HEK293 (cell line): ENCODE results near the gene GP2.

Source experiments
- CTCF ChIA-PET: fragments of 350-600 bp; formaldehyde crosslinking; extraction: SDS; loops from one replicate; lab custom pipeline; 2021; ENCODE audit warnings: antibody characterized with exemption; lab: Yijun Ruan, JAX
- POLR2A ChIA-PET: fragments of 300-600 bp; formaldehyde crosslinking; extraction: SDS; loops from one replicate; lab custom pipeline; 2020; ENCODE audit warnings: antibody characterized with exemption, inconsistent platforms; lab: Yijun Ruan, JAX
- H3K27ac ChIP-seq: fragments of 200-500 bp; sonication (Bioruptor generic); 2 replicates; pipeline ENCODE4 v1.5.1; 2014; ENCODE audit warnings: low read depth, low read length, control low read depth, inconsistent platforms; ENCODE audit errors: extremely low read depth
- H3K36me3 ChIP-seq, 2 experiments: fragments of 200-500 bp in 1 of 2; sonication (Bioruptor generic) in 1 of 2; 1 replicate in 1 of 2; 2 replicates in 1 of 2; pipeline ENCODE4 v1.5.1; 2014 to 2017; ENCODE audit warnings: inconsistent platforms in 2 of 2, low read length in 2 of 2; ENCODE audit not compliant: control insufficient read depth in 2 of 2, insufficient read depth in 1 of 2
- H3K4me1 ChIP-seq: fragments of 200-500 bp; sonication (Bioruptor generic); 2 replicates; pipeline ENCODE4 v1.5.1; 2014; ENCODE audit warnings: mild to moderate bottlenecking, low read length, inconsistent platforms; ENCODE audit not compliant: control insufficient read depth, insufficient read depth
- H3K4me3 ChIP-seq: 2 replicates; pipeline ENCODE4 v1.5.1; 2011; ENCODE audit warnings: low read depth, mild to moderate bottlenecking, control low read depth, low read length, moderate library complexity
- H3K9me3 ChIP-seq: fragments of 200-500 bp; sonication (Bioruptor generic); 2 replicates; pipeline ENCODE4 v1.5.1; 2014; ENCODE audit warnings: low read depth, low read length, inconsistent platforms; ENCODE audit not compliant: control insufficient read depth, insufficient read depth
- AEBP2 ChIP-seq: fragments of 450-650 bp; formaldehyde crosslinking; IDR thresholded peaks from 2 replicates; pipeline ENCODE4 v1.5.1; 2016; ENCODE audit warnings: missing biosample characterization, missing genetic modification characterization, borderline replicate concordance
- ATF2 ChIP-seq: fragments of 450-650 bp; formaldehyde crosslinking; IDR thresholded peaks from 2 replicates; pipeline ENCODE4 v1.5.1; 2016; ENCODE audit warnings: missing biosample characterization, missing genetic modification characterization, low read depth
- BCL11A ChIP-seq: fragments of 450-650 bp; formaldehyde crosslinking; IDR thresholded peaks from 2 replicates; pipeline ENCODE4 v1.5.1; 2016; ENCODE audit warnings: low read depth, missing biosample characterization, missing genetic modification characterization
- GLIS2 ChIP-seq: fragments of 450-650 bp; formaldehyde crosslinking; IDR thresholded peaks from 2 replicates; pipeline ENCODE4 v1.5.1; 2016; ENCODE audit warnings: missing biosample characterization, missing genetic modification characterization
- HOXC10 ChIP-seq: sonication (generic); formaldehyde crosslinking; IDR thresholded peaks from 2 replicates; pipeline ENCODE4 v1.8.1; 2023; ENCODE audit warnings: mild to moderate bottlenecking, missing genetic modification reagents
- PRDM1 ChIP-seq: fragments of 450-650 bp; formaldehyde crosslinking; IDR thresholded peaks from 2 replicates; pipeline ENCODE4; 2016; ENCODE audit warnings: missing biosample characterization, missing genetic modification characterization
- SALL2 ChIP-seq: fragments of 450-650 bp; formaldehyde crosslinking; IDR thresholded peaks from 2 replicates; pipeline ENCODE4 v1.5.0; 2017; ENCODE audit warnings: missing biosample characterization, mild to moderate bottlenecking, missing genetic modification characterization, borderline replicate concordance
- SP3 ChIP-seq: fragments of 450-650 bp; formaldehyde crosslinking; IDR thresholded peaks from 2 replicates; pipeline ENCODE4 v1.5.1; 2016; ENCODE audit warnings: missing biosample characterization, missing genetic modification characterization
- ZBTB8A ChIP-seq: fragments of 450-650 bp; formaldehyde crosslinking; IDR thresholded peaks from 2 replicates; pipeline ENCODE4 v1.5.1; 2016; ENCODE audit warnings: missing biosample characterization, missing genetic modification characterization
- ZFP69B ChIP-seq: fragments of 450-650 bp; formaldehyde crosslinking; IDR thresholded peaks from 2 replicates; pipeline ENCODE4 v1.5.1; 2016; ENCODE audit warnings: missing biosample characterization, missing genetic modification characterization
- ZIC2 ChIP-seq: fragments of 450-650 bp; formaldehyde crosslinking; IDR thresholded peaks from 2 replicates; pipeline ENCODE4 v1.5.1; 2016; ENCODE audit warnings: missing biosample characterization, missing genetic modification characterization
- ZNF138 ChIP-seq: fragments of 450-650 bp; formaldehyde crosslinking; IDR thresholded peaks from 2 replicates; pipeline ENCODE4 v1.5.1; 2016; ENCODE audit warnings: missing biosample characterization, missing genetic modification characterization, borderline replicate concordance
- ZNF211 ChIP-seq: fragments of 450-650 bp; formaldehyde crosslinking; IDR thresholded peaks from 2 replicates; pipeline ENCODE4 v1.5.1; 2016; ENCODE audit warnings: low read depth, missing biosample characterization, missing genetic modification characterization
- ZNF214 ChIP-seq: fragments of 450-650 bp; formaldehyde crosslinking; IDR thresholded peaks from 2 replicates; pipeline ENCODE4 v1.5.1; 2017; ENCODE audit warnings: missing biosample characterization, mild to moderate bottlenecking, missing genetic modification characterization, borderline replicate concordance
- ZNF223 ChIP-seq: fragments of 450-650 bp; formaldehyde crosslinking; IDR thresholded peaks from 2 replicates; pipeline ENCODE4 v1.5.1; 2016; ENCODE audit warnings: missing biosample characterization, missing genetic modification characterization
- ZNF24 ChIP-seq: fragments of 450-650 bp; formaldehyde crosslinking; IDR thresholded peaks from 2 replicates; pipeline ENCODE4 v1.5.1; 2016; ENCODE audit warnings: missing biosample characterization, missing genetic modification characterization
- ZNF280D ChIP-seq: fragments of 450-650 bp; formaldehyde crosslinking; IDR thresholded peaks from 2 replicates; pipeline ENCODE4 v1.5.1; 2016; ENCODE audit warnings: missing biosample characterization, missing genetic modification characterization
- ZNF324 ChIP-seq: fragments of 450-650 bp; formaldehyde crosslinking; IDR thresholded peaks from 2 replicates; pipeline ENCODE4 v1.5.1; 2016; ENCODE audit warnings: missing biosample characterization, missing genetic modification characterization
- ZNF423 ChIP-seq: fragments of 450-650 bp; formaldehyde crosslinking; IDR thresholded peaks from 2 replicates; pipeline ENCODE4 v1.5.1; 2016; ENCODE audit warnings: missing biosample characterization, missing genetic modification characterization
- ZNF488 ChIP-seq: fragments of 450-650 bp; formaldehyde crosslinking; IDR thresholded peaks from 2 replicates; pipeline ENCODE4 v1.5.1; 2016; ENCODE audit warnings: missing biosample characterization, missing genetic modification characterization
- ZNF510 ChIP-seq: fragments of 450-650 bp; formaldehyde crosslinking; IDR thresholded peaks from 2 replicates; pipeline ENCODE4 v1.5.1; 2018; ENCODE audit warnings: mild to moderate bottlenecking, missing genetic modification characterization, missing biosample characterization; ENCODE audit not compliant: insufficient replicate concordance
- ZNF692 ChIP-seq: fragments of 450-650 bp; formaldehyde crosslinking; IDR thresholded peaks from 2 replicates; pipeline ENCODE4 v1.5.1; 2016; ENCODE audit warnings: missing biosample characterization, missing genetic modification characterization
- ZNF704 ChIP-seq: fragments of 450-650 bp; formaldehyde crosslinking; IDR thresholded peaks from 2 replicates; pipeline ENCODE4 v1.5.1; 2016; ENCODE audit warnings: missing biosample characterization, missing genetic modification characterization
- ZNF792 ChIP-seq: fragments of 450-650 bp; formaldehyde crosslinking; IDR thresholded peaks from 2 replicates; pipeline ENCODE4 v1.5.1; 2016; ENCODE audit warnings: missing biosample characterization, missing genetic modification characterization
- ZXDB ChIP-seq: fragments of 450-650 bp; formaldehyde crosslinking; IDR thresholded peaks from 2 replicates; pipeline ENCODE4 v1.5.1; 2016; ENCODE audit warnings: missing biosample characterization, missing genetic modification characterization

Gene GP2

GRCh38 chr16:20265019-20265418, 62.3 kb downstream of the GP2 start:
- Histone ChIP-seq H3K4me3 (no peak overlapping the region), H3K27ac (no peak overlapping the region), H3K9me3 (no peaks in the 10 kb centered on the region), H3K4me1 (no peaks in the 10 kb centered on the region), H3K36me3 (no peaks in the 10 kb centered on the region)
- TF ChIP-seq ZNF138 (tag by site-specific recombination): no peak
- TF ChIP-seq HOXC10 (CRISPR knock-in tag): no peak
- TF ChIP-seq ZNF792 (tag by site-specific recombination): no peak
- no peak for TF ChIP-seq ZBTB8A
- no peak for TF ChIP-seq ZNF211 (tag by site-specific recombination)
- no peak for TF ChIP-seq ZNF488 (tag by site-specific recombination)
- TF ChIP-seq ZNF423 (tag by site-specific recombination): no peak
- CTCF ChIA-PET: no interaction called here
- POLR2A ChIA-PET: no interaction called here

GRCh38 chr16:20263138-20263855, 64.0 kb downstream of the GP2 start:
- CTCF ChIA-PET: interaction anchor here (0.6 to 0.7 kb wide), 2 partner anchors 18 to 129 kb away, joined by 3 to 4 read pairs; no protein-coding TSS in a partner anchor
- Histone ChIP-seq H3K4me1 (no peaks in the 10 kb centered on the region), H3K4me3 (no peak overlapping the region)
- POLR2A ChIA-PET: no interaction called here
- no peak for TF ChIP-seq ZNF280D (tag by site-specific recombination)
- no peak for TF ChIP-seq SALL2 (tag by site-specific recombination)
- TF ChIP-seq ATF2: no peak
- TF ChIP-seq ZNF324 (tag by site-specific recombination): no peak
- TF ChIP-seq ZIC2: no peak
- TF ChIP-seq AEBP2: no peak
- TF ChIP-seq ZNF704 (tag by site-specific recombination): no peak
- no peak for TF ChIP-seq BCL11A
- TF ChIP-seq ZNF510 (tag by site-specific recombination): no peak
- TF ChIP-seq SP3 (tag by site-specific recombination): no peak
- TF ChIP-seq ZXDB (tag by site-specific recombination): no peak
- TF ChIP-seq ZNF214: no peak
- no peak for TF ChIP-seq ZNF692 (tag by site-specific recombination)
- no peak for TF ChIP-seq PRDM1 (tag by site-specific recombination)
- TF ChIP-seq ZNF223: no peak
- no peak for TF ChIP-seq ZNF24
- no peak for TF ChIP-seq GLIS2 (tag by site-specific recombination)
- no peak for TF ChIP-seq ZFP69B (tag by site-specific recombination)
- TF ChIP-seq, all 188 proteins: peak for 0
- no peaks in the 10 kb centered on the region for H3K36me3 ChIP-seq
- H3K9me3 ChIP-seq: no peaks in the 10 kb centered on the region
- H3K27ac ChIP-seq: no peak overlapping the region
